HepG2 (cell line): Measurements from ENCODE around the gene STMN1.

Experiments used
- ADNP ChIP-seq: sonication (generic); formaldehyde crosslinking; IDR thresholded peaks from 2 replicates; pipeline ENCODE4 v1.4.0; 2020; ENCODE audit warnings: missing genetic modification reagents
- CTCF ChIP-seq: sonication (generic); formaldehyde crosslinking; IDR thresholded peaks from 2 replicates; pipeline ENCODE4 v1.5.0; 2020; ENCODE audit warnings: mild to moderate bottlenecking, missing genetic modification reagents, moderate library complexity
- HBP1 ChIP-seq: IDR thresholded peaks from 2 replicates; pipeline ENCODE4 v1.6.1; 2016; ENCODE audit warnings: low read depth, control low read depth
- HMG20B ChIP-seq: conservative IDR thresholded peaks from 2 replicates; pipeline ENCODE4 v1.6.1; 2016; ENCODE audit warnings: missing genetic modification reagents, missing compliant biosample characterization
- MXD3 ChIP-seq: IDR thresholded peaks from 2 replicates; pipeline ENCODE4 v1.6.1; 2016; ENCODE audit warnings: mild to moderate bottlenecking, missing biosample characterization, missing genetic modification reagents
- NCOA1 ChIP-seq: sonication (generic); formaldehyde crosslinking; IDR thresholded peaks from 2 replicates; pipeline ENCODE4 v1.9.0; 2021; ENCODE audit warnings: missing genetic modification reagents
- PTBP1 ChIP-seq: fragments of 200-400 bp; formaldehyde crosslinking; IDR thresholded peaks from 2 replicates; pipeline ENCODE4 v1.6.1; 2018; ENCODE audit warnings: low read length, low read depth; ENCODE audit not compliant: poor library complexity, severe bottlenecking
- TAF15 ChIP-seq: fragments of 200-400 bp; formaldehyde crosslinking; IDR thresholded peaks from one replicate; pipeline ENCODE4 v1.6.1; 2018; ENCODE audit warnings: mild to moderate bottlenecking, low read depth, low read length; ENCODE audit not compliant: poor library complexity, severe bottlenecking
- ZBTB21 ChIP-seq: sonication (generic); formaldehyde crosslinking; IDR thresholded peaks from 2 replicates; pipeline ENCODE4 v1.4.0; 2020; ENCODE audit warnings: missing genetic modification reagents
- ZBTB8A ChIP-seq: sonication (generic); formaldehyde crosslinking; IDR thresholded peaks from 2 replicates; pipeline ENCODE4 v1.4.0; 2020; ENCODE audit warnings: mild to moderate bottlenecking, low read depth, missing genetic modification reagents, borderline replicate concordance
- ZNF549 ChIP-seq: sonication (generic); formaldehyde crosslinking; IDR thresholded peaks from 2 replicates; pipeline ENCODE4 v1.5.0; 2020; ENCODE audit warnings: missing genetic modification reagents
- ZNF577 ChIP-seq: sonication (generic); formaldehyde crosslinking; IDR thresholded peaks from 2 replicates; pipeline ENCODE4 v1.4.0; 2020; ENCODE audit warnings: mild to moderate bottlenecking, low read depth, missing genetic modification reagents, borderline replicate concordance

GRCh38 chr1:25876693-25877077, 29.5 kb downstream of the STMN1 start:
- TF ChIP-seq ZBTB21 (no peak), PTBP1 (no peak), HMG20B (CRISPR knock-in tag) (no peak), NCOA1 (CRISPR knock-in tag) (no peak), TAF15 (no peak), ADNP (CRISPR knock-in tag) (no peak), CTCF (CRISPR knock-in tag) (no peak), ZNF549 (no peak), MXD3 (CRISPR knock-in tag) (no peak), ZNF577 (CRISPR knock-in tag) (no peak), ZBTB8A (CRISPR knock-in tag) (no peak), HBP1 (no peak)
